Transverse colon (tissue), 4 donors: Measurements from ENCODE around the gene GSG1L2.

Experiments used
- EP300 ChIP-seq: sonication (generic); formaldehyde crosslinking; IDR thresholded peaks from one replicate; pipeline ENCODE4 v1.6.1; 2017; ENCODE audit warnings: antibody characterized with exemption, low read depth
- POLR2AphosphoS5 ChIP-seq, 3 donors: sonication (generic); formaldehyde crosslinking; IDR thresholded peaks; one replicate each; pipeline ENCODE4 v1.6.1; 2016; ENCODE audit warnings: antibody characterized with exemption in 3 of 3
- TF ChIP-seq, protein P1 (sequence below), 5 experiments: fragments of 200-600 bp in 3 of 5; fragments of 450-650 bp in 2 of 5; sonication (generic) in 3 of 5; IDR thresholded peaks; 1 replicate in 2 of 5; 2 replicates in 3 of 5; pipeline ENCODE4 v1.5.1; 2016 to 2017; ENCODE audit warnings: antibody characterized with exemption in 5 of 5, inconsistent platforms in 3 of 5, mild to moderate bottlenecking in 2 of 5, moderate library complexity in 1 of 5

DNA sequence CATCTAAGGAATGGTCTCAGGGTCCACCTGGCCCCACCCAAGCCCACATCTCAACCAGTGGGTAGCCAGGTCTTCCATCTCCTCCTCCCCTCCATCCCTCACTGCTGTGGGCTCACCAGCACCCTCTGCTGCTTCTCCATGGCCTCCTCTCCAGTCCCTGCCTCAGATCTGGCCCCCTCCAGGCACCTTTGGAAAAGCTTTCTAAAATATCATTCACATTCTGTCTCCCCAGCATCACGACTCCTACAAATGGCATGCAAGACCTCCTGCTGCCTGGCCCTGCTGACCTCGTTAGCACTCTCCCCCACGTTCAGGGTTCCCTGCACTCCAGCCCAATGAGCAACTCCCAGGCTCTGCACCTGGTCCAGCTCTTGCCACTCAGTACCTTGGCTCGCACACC lies 17.6 kb upstream of the GSG1L2 start:
- no peak for TF ChIP-seq EP300
- TF ChIP-seq, protein P1, sequence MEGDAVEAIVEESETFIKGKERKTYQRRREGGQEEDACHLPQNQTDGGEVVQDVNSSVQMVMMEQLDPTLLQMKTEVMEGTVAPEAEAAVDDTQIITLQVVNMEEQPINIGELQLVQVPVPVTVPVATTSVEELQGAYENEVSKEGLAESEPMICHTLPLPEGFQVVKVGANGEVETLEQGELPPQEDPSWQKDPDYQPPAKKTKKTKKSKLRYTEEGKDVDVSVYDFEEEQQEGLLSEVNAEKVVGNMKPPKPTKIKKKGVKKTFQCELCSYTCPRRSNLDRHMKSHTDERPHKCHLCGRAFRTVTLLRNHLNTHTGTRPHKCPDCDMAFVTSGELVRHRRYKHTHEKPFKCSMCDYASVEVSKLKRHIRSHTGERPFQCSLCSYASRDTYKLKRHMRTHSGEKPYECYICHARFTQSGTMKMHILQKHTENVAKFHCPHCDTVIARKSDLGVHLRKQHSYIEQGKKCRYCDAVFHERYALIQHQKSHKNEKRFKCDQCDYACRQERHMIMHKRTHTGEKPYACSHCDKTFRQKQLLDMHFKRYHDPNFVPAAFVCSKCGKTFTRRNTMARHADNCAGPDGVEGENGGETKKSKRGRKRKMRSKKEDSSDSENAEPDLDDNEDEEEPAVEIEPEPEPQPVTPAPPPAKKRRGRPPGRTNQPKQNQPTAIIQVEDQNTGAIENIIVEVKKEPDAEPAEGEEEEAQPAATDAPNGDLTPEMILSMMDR (IDR thresholded peaks at IDR 0.05): no peak
- TF ChIP-seq POLR2AphosphoS5 (IDR thresholded peaks at IDR 0.05): no peak
